ENCODE measurements around the gene SVEP1.

The SVEP1 gene

GRCh38 chr9:110319781-110320492 lies 259.6 kb downstream of the SVEP1 start:
- no peak for DNase-seq (ENCODE audit: low read depth in 2 of 2)

GRCh38 chr9:110317911-110318310 lies 261.6 kb downstream of the SVEP1 start:
- no peak for DNase-seq (ENCODE audit: low read depth in 2 of 2)

GRCh38 chr9:110316261-110317075 lies 263.1 kb downstream of the SVEP1 start:
- DNase-seq (ENCODE audit: low read depth in 2 of 2): no peak
